ENCODE measurements around the gene ANKMY1.
A peak's percentile ranks its signal among the peaks of the same experiment; 100 is the strongest.

The ANKMY1 gene

GRCh38 chr2:240594511-240595380, 37.0 kb upstream of the ANKMY1 start:
- no peak for DNase-seq (ENCODE audit: low read depth in 2 of 2, low spot score in 1 of 2)

- DNase-seq (ENCODE audit: low read depth in 2 of 2, low spot score in 1 of 2): no peak
Observed at GRCh38 chr2:240593703-240594451, 36.1 kb upstream of the ANKMY1 start.

GRCh38 chr2:240593026-240593702, 35.4 kb upstream of the ANKMY1 start:
- DNase-seq (ENCODE audit: low read depth in 2 of 2, low spot score in 1 of 2): no peak

- no peak for DNase-seq (ENCODE audit: low read depth in 2 of 2, low spot score in 1 of 2)
Observed at GRCh38 chr2:240591784-240592183, 34.0 kb upstream of the ANKMY1 start.

- DNase-seq (ENCODE audit: low read depth in 2 of 2, low spot score in 1 of 2): no peak
Observed at GRCh38 chr2:240591226-240591625, 33.4 kb upstream of the ANKMY1 start.

- DNase-seq (ENCODE audit: low read depth in 2 of 2, low spot score in 1 of 2): no peak
Observed at GRCh38 chr2:240590681-240591111, 32.9 kb upstream of the ANKMY1 start.

GRCh38 chr2:240589850-240590525, 32.2 kb upstream of the ANKMY1 start:
- no peak for DNase-seq (ENCODE audit: low read depth in 2 of 2, low spot score in 1 of 2)

- no peak for DNase-seq (ENCODE audit: low read depth in 2 of 2, low spot score in 1 of 2)
Observed at GRCh38 chr2:240589375-240589774, 31.6 kb upstream of the ANKMY1 start.

GRCh38 chr2:240588669-240589068, 30.9 kb upstream of the ANKMY1 start:
- DNase-seq (ENCODE audit: low read depth in 2 of 2, low spot score in 1 of 2): no peak

GRCh38 chr2:240588006-240588655, 30.3 kb upstream of the ANKMY1 start:
- no peak for DNase-seq (ENCODE audit: low read depth in 2 of 2, low spot score in 1 of 2)

- DNase-seq (ENCODE audit: low read depth in 2 of 2, low spot score in 1 of 2): no peak
Observed at GRCh38 chr2:240586919-240587800, 29.4 kb upstream of the ANKMY1 start.

- peak; percentile 90 to 96 for DNase-seq (ENCODE audit: low read depth in 2 of 2, low spot score in 1 of 2)
Observed at GRCh38 chr2:240586198-240586918, 28.6 kb upstream of the ANKMY1 start, which contains the start of gene CAPN10. TSS of gene CAPN10 (plus strand) at chr2:240586734. CDS start at chr2:240586912, 178 bp downstream.

GRCh38 chr2:240585681-240586197, 28.0 kb upstream of the ANKMY1 start:
- DNase-seq (ENCODE audit: low read depth in 2 of 2, low spot score in 1 of 2): no peak

- DNase-seq (ENCODE audit: low read depth in 2 of 2, low spot score in 1 of 2): no peak
Observed at GRCh38 chr2:240585101-240585500, 27.3 kb upstream of the ANKMY1 start.

GRCh38 chr2:240584486-240585031, 26.8 kb upstream of the ANKMY1 start:
- no peak for DNase-seq (ENCODE audit: low read depth in 2 of 2, low spot score in 1 of 2)

- no peak for DNase-seq (ENCODE audit: low read depth in 2 of 2, low spot score in 1 of 2)
Observed at GRCh38 chr2:240583774-240584173, 26.0 kb upstream of the ANKMY1 start.

- DNase-seq (ENCODE audit: low read depth in 2 of 2, low spot score in 1 of 2): no peak
Observed at GRCh38 chr2:240582781-240583180, 25.0 kb upstream of the ANKMY1 start.

- no peak for DNase-seq (ENCODE audit: low read depth in 2 of 2, low spot score in 1 of 2)
Observed at GRCh38 chr2:240581811-240582210, 24.0 kb upstream of the ANKMY1 start.
